ENCODE measurements around the gene FAM3A.

DNA sequence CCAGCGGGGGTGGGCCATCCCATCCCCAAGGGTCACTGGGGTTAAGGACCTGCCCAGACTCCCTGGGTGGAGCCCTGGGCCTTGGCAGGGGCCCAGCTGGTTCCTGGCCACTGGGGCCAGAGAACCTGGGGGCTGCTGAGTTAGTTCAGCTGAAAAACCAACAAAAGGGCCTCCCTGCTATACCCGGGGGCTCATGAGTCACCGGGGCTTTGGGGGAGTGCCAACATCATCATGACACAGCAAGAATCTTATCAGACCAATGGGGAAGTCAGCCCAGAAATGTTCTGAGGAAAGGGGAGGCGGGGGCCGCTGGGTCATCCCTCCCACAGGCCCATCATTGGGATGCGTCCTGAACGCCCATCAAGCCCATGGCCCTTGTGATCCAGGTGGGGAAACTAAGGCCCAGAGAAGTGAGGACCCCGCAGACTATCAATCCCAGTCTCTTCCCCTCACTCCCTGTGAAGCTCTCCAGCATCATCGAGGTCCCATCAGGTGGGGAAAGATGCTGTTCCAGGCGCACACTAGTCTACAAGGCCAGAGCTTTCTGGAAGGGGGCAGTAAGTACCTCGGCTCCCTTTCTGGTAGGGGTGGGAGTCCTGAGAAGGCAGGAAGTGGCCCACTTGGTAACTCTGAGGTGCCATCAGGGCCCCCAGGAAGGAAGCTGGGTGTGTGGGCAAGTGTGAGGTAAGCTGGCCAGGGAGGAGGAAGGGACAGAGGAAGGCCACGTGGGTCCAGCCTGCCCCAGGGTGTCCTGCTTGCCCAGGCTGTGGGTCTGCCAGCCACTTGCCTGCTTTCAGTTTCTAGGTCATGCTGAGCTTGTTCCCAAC lies 26.1 kb upstream of the FAM3A start:
- no peak for TF ChIP-seq POLR2AphosphoS5 (IDR thresholded peaks at IDR 0.05; ENCODE audit: control insufficient read depth, insufficient read depth, low read depth, low read length)
- no peak for TF ChIP-seq CBFB (CRISPR knock-in tag; IDR thresholded peaks at IDR 0.05)
- peak; percentile 39; the same call in 1 of the 2 replicates for TF ChIP-seq JUNB (CRISPR knock-in tag; conservative IDR thresholded peaks at IDR 0.05)
- TF ChIP-seq, protein P1, sequence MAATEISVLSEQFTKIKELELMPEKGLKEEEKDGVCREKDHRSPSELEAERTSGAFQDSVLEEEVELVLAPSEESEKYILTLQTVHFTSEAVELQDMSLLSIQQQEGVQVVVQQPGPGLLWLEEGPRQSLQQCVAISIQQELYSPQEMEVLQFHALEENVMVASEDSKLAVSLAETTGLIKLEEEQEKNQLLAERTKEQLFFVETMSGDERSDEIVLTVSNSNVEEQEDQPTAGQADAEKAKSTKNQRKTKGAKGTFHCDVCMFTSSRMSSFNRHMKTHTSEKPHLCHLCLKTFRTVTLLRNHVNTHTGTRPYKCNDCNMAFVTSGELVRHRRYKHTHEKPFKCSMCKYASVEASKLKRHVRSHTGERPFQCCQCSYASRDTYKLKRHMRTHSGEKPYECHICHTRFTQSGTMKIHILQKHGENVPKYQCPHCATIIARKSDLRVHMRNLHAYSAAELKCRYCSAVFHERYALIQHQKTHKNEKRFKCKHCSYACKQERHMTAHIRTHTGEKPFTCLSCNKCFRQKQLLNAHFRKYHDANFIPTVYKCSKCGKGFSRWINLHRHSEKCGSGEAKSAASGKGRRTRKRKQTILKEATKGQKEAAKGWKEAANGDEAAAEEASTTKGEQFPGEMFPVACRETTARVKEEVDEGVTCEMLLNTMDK (IDR thresholded peaks at IDR 0.05; ENCODE audit: borderline replicate concordance, insufficient read depth, low read depth, low read length, poor library complexity, severe bottlenecking) = no peak
